HG03442 (cell line): Measurements from ENCODE around the gene HCAR3.
"Not testable (repeated sequence)": the region's sequence is repeated elsewhere in the genome, so short reads cannot be mapped to it uniquely, and the experiment has no call there.

Experiments used
- ATAC-seq: cut with Tn5 transposase; IDR thresholded peaks from one replicate; pipeline ENCODE4 v1.9.1; 2021; ENCODE audit warnings: mild to moderate bottlenecking, moderate library complexity; ENCODE audit not compliant: unreplicated experiment

HCAR3 gene

GRCh38 chr12:122724641-122725243 lies 8.1 kb upstream of the HCAR3 start:
- ATAC-seq, result no peak

- ATAC-seq, result no peak
These were observed 5.8 kb upstream of the HCAR3 start for GRCh38 chr12:122722387-122722786.

GRCh38 chr12:122721057-122721545 lies 4.5 kb upstream of the HCAR3 start:
- ATAC-seq, result no peak

GRCh38 chr12:122715211-122715610 lies 1.4 kb downstream of the HCAR3 start:
- not testable (repeated sequence) for ATAC-seq

- not testable (repeated sequence) for ATAC-seq
These were observed 3.0 kb downstream of the HCAR3 start for GRCh38 chr12:122713491-122714188.

GRCh38 chr12:122711266-122711665 lies 5.3 kb downstream of the HCAR3 start:
- ATAC-seq, result not testable (repeated sequence)

GRCh38 chr12:122710341-122710740 lies 6.3 kb downstream of the HCAR3 start:
- ATAC-seq, result not testable (repeated sequence)

GRCh38 chr12:122709287-122709686 lies 7.3 kb downstream of the HCAR3 start:
- ATAC-seq, result not testable (repeated sequence)

GRCh38 chr12:122703841-122704240 lies 12.8 kb downstream of the HCAR3 start:
- ATAC-seq, result not testable (repeated sequence)

- not testable (repeated sequence) for ATAC-seq
These were observed 13.6 kb downstream of the HCAR3 start, which contains the start of gene HCAR2 for GRCh38 chr12:122702890-122703611. Gene HCAR2 (minus strand): TSS chr12:122703357. CDS start chr12:122703283, 74 bp downstream.

GRCh38 chr12:122701481-122701880 lies 15.1 kb downstream of the HCAR3 start:
- not testable (repeated sequence) for ATAC-seq

- not testable (repeated sequence) for ATAC-seq
These were observed 16.4 kb downstream of the HCAR3 start for GRCh38 chr12:122700038-122700710.

GRCh38 chr12:122696922-122697321 lies 19.7 kb downstream of the HCAR3 start:
- ATAC-seq, result not testable (repeated sequence)

GRCh38 chr12:122691566-122691965 lies 25.0 kb downstream of the HCAR3 start:
- ATAC-seq, result no peak

- ATAC-seq, result no peak
These were observed 28.3 kb downstream of the HCAR3 start for GRCh38 chr12:122688291-122688690.

- no peak for ATAC-seq
These were observed 29.5 kb downstream of the HCAR3 start for GRCh38 chr12:122687086-122687485.

- no peak for ATAC-seq
These were observed 30.1 kb downstream of the HCAR3 start for GRCh38 chr12:122686538-122686937.

- ATAC-seq, result no peak
These were observed 32.3 kb downstream of the HCAR3 start for GRCh38 chr12:122684297-122684813.

GRCh38 chr12:122681814-122682213 lies 34.8 kb downstream of the HCAR3 start:
- no peak for ATAC-seq

- ATAC-seq, result not testable (repeated sequence)
These were observed 35.6 kb downstream of the HCAR3 start for GRCh38 chr12:122680989-122681388.

- ATAC-seq, result not testable (repeated sequence)
These were observed 39.8 kb downstream of the HCAR3 start for GRCh38 chr12:122676781-122677180.
